ENCODE data around the gene MUC3A.
"Not testable (repeated sequence)": the region's sequence is repeated elsewhere in the genome, so short reads cannot be mapped to it uniquely, and the experiment has no call there.

The MUC3A gene
- total RNA-seq: 0 to 12.4 (median 0) reads per million in 17 experiments

- no peak for DNase-seq
Observed at GRCh38 chr7:100949227-100949932, at the start of gene MUC3A. TSS of gene MUC3A (plus strand) at chr7:100949534. CDS start at chr7:100949625, 91 bp downstream.

- DNase-seq: no peak
Observed at GRCh38 chr7:100900978-100901377, 48.4 kb upstream of the MUC3A start.

GRCh38 chr7:100901921-100902332 lies 47.4 kb upstream of the MUC3A start:
- DNase-seq: no peak

- DNase-seq: no peak
Observed at GRCh38 chr7:100902638-100903037, 46.7 kb upstream of the MUC3A start.

GRCh38 chr7:100908512-100908911 lies 40.8 kb upstream of the MUC3A start:
- no peak for DNase-seq

- peak; percentile 78 to 92 (median 82) for DNase-seq
Observed at GRCh38 chr7:100910443-100910842, 38.9 kb upstream of the MUC3A start.

GRCh38 chr7:100911484-100911883 lies 37.9 kb upstream of the MUC3A start:
- DNase-seq: no peak

GRCh38 chr7:100914208-100914878 lies 35.0 kb upstream of the MUC3A start:
- peak in 1 of 4 experiments; percentile 20 for DNase-seq

GRCh38 chr7:100914879-100915447 lies 34.4 kb upstream of the MUC3A start:
- DNase-seq: peak; percentile 59 to 83 (median 70)

- DNase-seq: not testable (repeated sequence)
Observed at GRCh38 chr7:100919335-100919734, 30.0 kb upstream of the MUC3A start.

GRCh38 chr7:100919779-100920437 lies 29.4 kb upstream of the MUC3A start:
- not testable (repeated sequence) for DNase-seq

- no peak for DNase-seq
Observed at GRCh38 chr7:100921039-100921438, 28.3 kb upstream of the MUC3A start.

GRCh38 chr7:100923616-100924015 lies 25.7 kb upstream of the MUC3A start:
- not testable (repeated sequence) for DNase-seq

- no peak for DNase-seq
Observed at GRCh38 chr7:100929808-100930174, 19.5 kb upstream of the MUC3A start.

- DNase-seq: no peak
Observed at GRCh38 chr7:100933734-100934133, 15.6 kb upstream of the MUC3A start.

GRCh38 chr7:100935381-100935780 lies 14.0 kb upstream of the MUC3A start:
- DNase-seq: not testable (repeated sequence)

- not testable (repeated sequence) for DNase-seq
Observed at GRCh38 chr7:100936167-100936566, 13.2 kb upstream of the MUC3A start.

- no peak for DNase-seq
Observed at GRCh38 chr7:100942045-100942774, 7.1 kb upstream of the MUC3A start.

GRCh38 chr7:100943693-100944092 lies 5.6 kb upstream of the MUC3A start:
- no peak for DNase-seq

GRCh38 chr7:100944138-100944537 lies 5.2 kb upstream of the MUC3A start:
- DNase-seq: no peak

- no peak for DNase-seq
Observed at GRCh38 chr7:100946111-100946510, 3.2 kb upstream of the MUC3A start.

- DNase-seq: no peak
Observed at GRCh38 chr7:100946766-100947365, 2.5 kb upstream of the MUC3A start.
